ENCODE results near the gene BIN1.

The BIN1 gene

DNA sequence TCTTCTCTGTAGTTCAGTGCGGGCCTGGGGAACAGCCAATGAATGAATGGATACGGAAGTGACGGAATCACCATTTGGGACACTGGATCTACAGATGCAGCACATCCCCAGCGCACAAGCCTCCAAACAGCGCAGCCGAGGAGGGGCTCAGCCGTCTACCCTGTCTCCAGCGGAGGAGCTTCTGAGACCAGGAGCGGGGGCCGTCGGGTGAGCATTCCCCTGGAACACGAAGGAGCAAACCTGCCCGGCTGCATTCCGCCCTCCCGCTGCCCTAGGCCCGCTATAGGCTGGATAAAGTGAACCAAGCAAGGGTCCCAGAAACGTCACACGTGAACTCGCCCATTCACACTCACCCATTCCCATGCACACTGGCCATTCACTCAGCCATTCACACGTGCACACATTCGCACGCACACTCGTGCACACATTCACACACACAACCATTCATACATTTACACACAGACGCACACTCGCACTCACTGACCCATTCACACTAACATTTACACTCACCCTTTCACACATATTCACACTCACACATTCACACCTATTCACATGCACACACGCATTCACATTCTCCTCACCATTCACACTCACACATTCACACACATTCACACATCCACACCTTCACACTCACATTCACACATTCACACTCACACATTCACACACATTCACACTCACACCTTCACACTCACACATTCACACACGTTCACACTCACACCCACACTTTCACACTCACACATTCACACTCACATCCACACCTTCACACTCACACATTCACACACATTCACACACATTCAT lies 63.4 kb downstream of the BIN1 start:
- no peak overlapping the region for H3K4me3 ChIP-seq (ENCODE audit: low read depth, low read length)
- no peak for DNase-seq (ENCODE audit: low read depth)
- TF ChIP-seq, protein P1, sequence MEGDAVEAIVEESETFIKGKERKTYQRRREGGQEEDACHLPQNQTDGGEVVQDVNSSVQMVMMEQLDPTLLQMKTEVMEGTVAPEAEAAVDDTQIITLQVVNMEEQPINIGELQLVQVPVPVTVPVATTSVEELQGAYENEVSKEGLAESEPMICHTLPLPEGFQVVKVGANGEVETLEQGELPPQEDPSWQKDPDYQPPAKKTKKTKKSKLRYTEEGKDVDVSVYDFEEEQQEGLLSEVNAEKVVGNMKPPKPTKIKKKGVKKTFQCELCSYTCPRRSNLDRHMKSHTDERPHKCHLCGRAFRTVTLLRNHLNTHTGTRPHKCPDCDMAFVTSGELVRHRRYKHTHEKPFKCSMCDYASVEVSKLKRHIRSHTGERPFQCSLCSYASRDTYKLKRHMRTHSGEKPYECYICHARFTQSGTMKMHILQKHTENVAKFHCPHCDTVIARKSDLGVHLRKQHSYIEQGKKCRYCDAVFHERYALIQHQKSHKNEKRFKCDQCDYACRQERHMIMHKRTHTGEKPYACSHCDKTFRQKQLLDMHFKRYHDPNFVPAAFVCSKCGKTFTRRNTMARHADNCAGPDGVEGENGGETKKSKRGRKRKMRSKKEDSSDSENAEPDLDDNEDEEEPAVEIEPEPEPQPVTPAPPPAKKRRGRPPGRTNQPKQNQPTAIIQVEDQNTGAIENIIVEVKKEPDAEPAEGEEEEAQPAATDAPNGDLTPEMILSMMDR (IDR thresholded peaks at IDR 0.05; ENCODE audit: control insufficient read depth, extremely low read depth, insufficient read depth): no peak

DNA sequence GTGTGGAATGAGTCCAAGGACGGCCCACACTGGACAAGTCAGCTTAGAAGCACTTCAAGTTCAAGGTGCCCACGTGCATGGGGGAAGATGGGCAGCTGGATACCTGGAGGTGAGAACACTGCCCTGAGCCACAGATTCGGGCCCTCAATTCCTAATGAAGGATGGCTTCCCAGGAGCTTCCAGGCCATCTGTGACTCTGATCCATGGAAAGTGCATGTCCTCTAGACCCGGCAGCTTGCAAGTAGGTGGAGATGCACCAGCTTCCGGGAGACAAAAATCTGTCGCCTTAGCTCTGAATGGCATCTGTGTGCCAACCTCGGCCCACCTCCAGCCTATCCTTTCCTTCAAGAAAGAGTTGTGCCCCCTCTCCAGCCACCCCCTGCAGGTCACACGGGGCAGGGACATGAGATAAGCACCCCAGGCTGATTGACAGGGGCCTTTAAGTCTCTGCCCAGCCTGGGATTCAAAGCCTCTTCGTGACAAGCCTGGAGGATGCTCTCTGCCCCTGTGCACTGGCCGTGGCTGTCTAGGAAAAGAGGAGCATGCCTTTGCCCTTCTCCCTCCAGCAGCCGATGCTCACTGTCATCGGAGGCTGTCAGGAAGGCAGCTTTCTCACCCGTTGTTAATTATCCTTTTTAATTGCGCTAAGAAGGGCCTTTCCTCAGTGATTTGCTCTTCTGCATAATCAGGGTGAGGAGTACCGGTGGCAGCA lies 65.5 kb downstream of the BIN1 start:
- no peak overlapping the region for H3K4me3 ChIP-seq (ENCODE audit: low read depth, low read length)
- no peak for DNase-seq (ENCODE audit: low read depth)
- TF ChIP-seq, protein P1 (IDR thresholded peaks at IDR 0.05; ENCODE audit: control insufficient read depth, extremely low read depth, insufficient read depth): no peak

DNA sequence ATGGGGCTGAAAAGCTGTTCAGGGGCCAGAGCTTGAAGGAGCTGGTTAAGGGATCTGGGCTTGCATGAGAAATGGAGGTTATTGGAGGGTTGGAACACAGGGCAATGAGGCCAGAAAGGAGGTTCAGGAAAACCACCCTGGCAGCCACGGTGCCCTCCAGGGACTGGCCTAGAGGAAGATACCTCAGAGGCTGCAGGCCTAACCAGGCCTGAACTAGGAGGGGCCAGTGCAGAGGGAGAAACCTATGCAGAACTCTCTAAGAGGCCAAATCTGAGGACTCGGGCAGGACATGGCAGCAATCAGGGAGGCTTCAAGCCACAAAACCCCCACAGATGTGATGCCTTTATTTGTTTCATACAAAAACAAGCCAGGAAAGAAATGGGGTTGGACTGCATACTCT lies 66.8 kb downstream of the BIN1 start:
- no peak for DNase-seq (ENCODE audit: low read depth)
- no peak overlapping the region for H3K4me3 ChIP-seq (ENCODE audit: low read depth, low read length)
- TF ChIP-seq, protein P1 (IDR thresholded peaks at IDR 0.05; ENCODE audit: control insufficient read depth, extremely low read depth, insufficient read depth): no peak

DNA sequence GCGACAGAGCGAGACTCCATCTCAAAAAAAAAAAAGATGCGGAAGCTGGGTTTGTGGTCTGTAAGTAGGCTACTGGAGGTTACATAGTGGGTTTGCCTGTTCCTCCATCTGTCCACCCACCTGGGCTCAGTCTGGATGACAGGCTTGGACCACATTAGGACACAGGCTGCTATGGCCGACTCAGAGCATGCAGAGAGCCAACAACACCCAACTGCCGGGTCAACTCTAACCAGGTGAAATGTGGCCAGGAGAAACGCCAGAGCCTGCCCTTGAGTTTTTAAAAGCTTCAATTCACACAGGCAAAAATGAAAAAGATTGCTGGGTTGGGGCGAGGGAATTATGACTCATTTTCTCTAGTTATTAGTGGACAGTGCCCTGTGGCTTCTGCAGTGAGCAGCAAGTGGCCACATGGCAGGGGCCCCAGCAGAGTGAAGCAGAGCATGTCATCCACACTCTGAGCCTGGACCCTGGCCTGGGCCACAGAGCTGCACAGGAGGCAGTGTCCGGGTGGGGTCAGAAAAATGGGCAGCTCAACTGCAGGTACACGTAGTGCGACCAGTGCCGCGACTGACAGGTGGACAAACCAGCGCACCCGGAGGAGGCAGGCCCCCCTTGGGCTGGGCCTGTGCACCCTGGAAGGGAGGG lies 67.4 kb downstream of the BIN1 start:
- no peak for DNase-seq (ENCODE audit: low read depth)
- TF ChIP-seq, protein P1 (IDR thresholded peaks at IDR 0.05; ENCODE audit: control insufficient read depth, extremely low read depth, insufficient read depth): no peak

DNA sequence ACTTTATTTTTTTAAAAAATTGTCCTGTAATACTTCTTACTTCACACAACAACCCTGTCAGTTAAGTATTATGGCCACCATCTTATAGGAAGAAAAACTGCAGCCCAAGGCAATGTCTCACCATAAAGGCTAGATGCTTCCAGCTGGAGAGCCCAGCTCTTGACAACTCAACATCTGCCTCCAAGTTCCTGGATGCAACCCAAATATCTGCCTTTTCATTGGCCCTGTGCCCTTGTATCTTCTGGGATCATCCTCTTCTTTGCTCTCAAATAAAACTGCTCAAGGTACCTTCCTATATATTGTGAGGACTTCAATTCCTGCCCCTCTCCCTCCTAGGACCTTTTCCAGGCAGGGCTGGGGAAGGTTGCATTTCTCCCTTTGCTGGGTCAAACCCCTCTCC lies 69.5 kb downstream of the BIN1 start:
- H3K4me3 ChIP-seq (ENCODE audit: low read depth, low read length): no peak overlapping the region
- DNase-seq (ENCODE audit: low read depth): no peak
- TF ChIP-seq, protein P1 (IDR thresholded peaks at IDR 0.05; ENCODE audit: control insufficient read depth, extremely low read depth, insufficient read depth): no peak

More for the DNA sequence above, 67.4 kb downstream of the BIN1 start:
- no peak overlapping the region for H3K4me3 ChIP-seq (ENCODE audit: low read depth, low read length)

DNA sequence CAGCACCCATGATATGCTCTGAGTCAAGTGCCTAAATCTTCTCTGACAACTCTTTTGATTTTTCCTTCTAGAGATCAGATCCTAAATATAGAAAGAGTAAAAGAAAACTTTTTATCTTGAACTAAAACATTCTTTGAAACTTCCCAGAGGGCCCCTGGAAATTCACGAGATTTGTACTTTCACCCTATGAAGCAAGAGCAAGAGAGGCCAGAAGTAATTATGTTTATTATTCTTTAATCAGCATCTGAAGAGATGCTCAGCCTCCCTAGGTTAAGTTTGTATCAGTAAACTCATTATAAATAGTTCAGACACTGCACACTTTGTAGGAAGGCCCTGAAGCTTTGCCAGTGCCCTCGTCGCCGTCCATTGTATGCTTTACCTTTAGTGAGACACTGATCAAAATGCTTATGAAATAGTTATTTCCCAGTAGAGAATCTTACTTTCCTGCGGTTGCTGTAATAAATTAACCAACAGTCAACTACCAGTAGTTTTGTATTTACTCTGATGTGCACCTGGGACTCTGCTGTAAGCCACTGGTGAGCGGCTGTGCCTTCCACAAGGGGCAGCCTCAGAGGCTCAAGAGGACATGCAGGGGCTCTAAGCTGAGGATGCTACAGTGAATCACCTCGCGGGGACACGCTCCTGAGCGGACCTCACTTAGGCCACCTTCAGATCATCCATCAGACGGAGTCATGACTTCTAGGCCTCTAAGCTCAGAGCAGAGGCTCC lies 71.9 kb downstream of the BIN1 start:
- no peak for DNase-seq (ENCODE audit: low read depth)
- no peak overlapping the region for H3K4me3 ChIP-seq (ENCODE audit: low read depth, low read length)
- TF ChIP-seq, protein P1 (IDR thresholded peaks at IDR 0.05; ENCODE audit: control insufficient read depth, extremely low read depth, insufficient read depth): no peak

All from LNCaP clone FGC (cell line).